Spleen (tissue), 11 donors: ENCODE measurements around the gene NEURL4. TPM values are rescaled to one million over a fixed set of nuclear protein-coding genes. Genes with fewer than 3 reads are reported as not detected.
"Not testable (repeated sequence)": the region's sequence is repeated elsewhere in the genome, so short reads cannot be mapped to it uniquely, and the experiment has no call there.

ENCODE experiments used
- DNase-seq: peaks from one replicate; pipeline ENCODE4 v3.0.0-alpha.2; 2020
- H3K27ac ChIP-seq, 8 donors: fragments of 200-600 bp; sonication (generic) in 7 of 8; 1 replicate in 4 of 8; 2 replicates in 4 of 8; pipeline versions ENCODE4 v1.5.0 to v1.8.0; 2016 to 2021; ENCODE audit warnings: inconsistent platforms in 4 of 8, mild to moderate bottlenecking in 4 of 8, moderate library complexity in 1 of 8
- H3K27me3 ChIP-seq, 7 donors: fragments of 200-600 bp; sonication (generic) in 6 of 7; replicated peaks in 1 of 7; 1 replicate in 4 of 7; 2 replicates in 3 of 7; pipeline versions ENCODE4 v1.5.0 to v1.8.0; 2016 to 2021; ENCODE audit warnings: inconsistent platforms in 3 of 7, mild to moderate bottlenecking in 1 of 7
- H3K36me3 ChIP-seq, 6 donors: fragments of 200-600 bp; sonication (generic) in 5 of 6; 1 replicate in 4 of 6; 2 replicates in 2 of 6; pipeline versions ENCODE4 v1.5.0 to v1.8.0; 2016 to 2021; ENCODE audit warnings: inconsistent platforms in 2 of 6
- H3K4me1 ChIP-seq, 6 donors: fragments of 200-600 bp; sonication (generic) in 5 of 6; 1 replicate in 3 of 6; 2 replicates in 3 of 6; pipeline versions ENCODE4 v1.5.0 to v1.8.0; 2016 to 2021; ENCODE audit warnings: inconsistent platforms in 3 of 6
- H3K4me3 ChIP-seq, 8 donors: fragments of 200-600 bp; sonication (generic) in 7 of 8; 1 replicate in 4 of 8; 2 replicates in 4 of 8; pipeline versions ENCODE4 v1.5.0 to v1.8.0; 2016 to 2021; ENCODE audit warnings: inconsistent platforms in 4 of 8, mild to moderate bottlenecking in 4 of 8, moderate library complexity in 2 of 8
- H3K9me3 ChIP-seq, 8 donors: fragments of 200-600 bp; sonication (generic) in 7 of 8; 1 replicate in 4 of 8; 2 replicates in 4 of 8; pipeline versions ENCODE4 v1.5.0 to v1.8.0; 2016 to 2021; ENCODE audit warnings: inconsistent platforms in 4 of 8
- POLR2A ChIP-seq, 3 donors: fragments of 450-650 bp; IDR thresholded peaks; one replicate each; pipeline ENCODE4 v1.5.1; 2017; ENCODE audit warnings: antibody characterized with exemption in 3 of 3, mild to moderate bottlenecking in 1 of 3
- POLR2AphosphoS5 ChIP-seq, 3 donors: sonication (generic); formaldehyde crosslinking; IDR thresholded peaks; one replicate each; pipeline ENCODE4 v1.5.1; 2017; ENCODE audit warnings: antibody characterized with exemption in 3 of 3
- WGBS, 5 donors: extraction: QIAGEN DNeasy Blood & Tissue Kit in 3 of 5; methylation state at CpG; one replicate each; pipeline versions ENCODE4 v1.1.5 to v1.1.7; 2013 to 2018; 5-methylcytosine and 5-hydroxymethylcytosine counted together
- intact Hi-C: fragments of 100-400 bp; cut with DNase I; formaldehyde crosslinking; loops from one replicate; pipeline ENCODE4 v1.15.0; 2023; ENCODE audit warnings: low total_unique reads
- polyA plus RNA-seq, 3 donors: library from polyadenylated mRNA; stranded (reverse); fragments of 200-250 nt; gene quantifications; one replicate each; pipeline ENCODE4 v1.2.1, GENCODE V29; 2013
- total RNA-seq, 7 donors: library from RNA; depleted of rRNA in 3 of 7; stranded (reverse); fragments of >200 nt in 3 of 7; fragmentation: NEBNext Ultra II Directional in 4 of 7; extraction: Animal tissue kit (Norgen Biotek cat#: 25700) in 4 of 7; gene quantifications; one replicate each; pipeline versions ENCODE4 v1.1.0 to v1.2.1, GENCODE V29; 2016 to 2021
- TF ChIP-seq, protein P1 (sequence below), 11 experiments: fragments of 200-600 bp in 7 of 11; fragments of 450-650 bp in 4 of 11; sonication (generic) in 4 of 11; IDR thresholded peaks in 8 of 11; conservative IDR thresholded peaks in 3 of 11; 1 replicate in 7 of 11; 2 replicates in 4 of 11; pipeline versions ENCODE4 v1.4.0 to v1.8.0; 2016 to 2021; ENCODE audit warnings: antibody characterized with exemption in 11 of 11, inconsistent platforms in 4 of 11, mild to moderate bottlenecking in 1 of 11
- donor health status: healthy with polysubstance abuse.
- donor health status: DM: no; HTN: no; CAD: no; lungs with moderate emphysema.
- donor health status: DM: no; HTN: no; CAD: no.
- donor health status: Bipolar disorder and iron deficiency.
- donor health status: healthy.
- donor health status: DM: no; HTN: no; CAD: no.
- donor health status: DM: yes; HTN: yes; CAD: no.

The NEURL4 gene
- total and polyA plus RNA-seq, 10 donors: 16.5 to 53.9 (median 40.3) TPM

DNA sequence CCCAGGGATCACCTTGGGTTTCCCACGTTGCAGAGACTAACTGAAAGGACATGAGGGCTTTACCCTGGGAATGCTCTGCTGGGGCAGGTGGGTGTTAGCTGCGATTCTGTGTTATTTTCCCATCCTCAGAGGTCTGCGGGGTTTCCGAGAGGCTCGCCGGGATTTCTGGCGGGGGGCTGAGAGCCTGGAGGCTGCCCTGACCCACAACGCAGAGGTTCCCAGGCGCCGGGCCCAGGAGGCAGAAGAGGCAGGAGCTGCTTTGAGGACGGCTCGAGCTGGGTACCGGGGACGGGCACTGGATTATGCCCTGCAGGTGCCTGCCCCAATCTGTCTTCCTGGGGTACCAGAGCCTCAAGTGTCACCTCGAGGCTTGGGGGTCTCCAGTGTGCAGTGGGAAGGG lies 14.1 kb upstream of the NEURL4 start:
- 83 to 89% (median 87%) methylated on average over 15 of the region's 15 CpGs for WGBS, 5 donors
- peaks cover 0 to 100% (median 74%) of the 10 kb centered on the region in 6 donors for H3K36me3 ChIP-seq
- H3K27me3 ChIP-seq: peaks cover 0 to 20% (median 0%) of the 10 kb centered on the region in 7 donors
- no peak overlapping the region for H3K4me3 ChIP-seq
- no peak overlapping the region for H3K27ac ChIP-seq
- H3K4me1 ChIP-seq: peaks cover 0 to 43% (median 15%) of the 10 kb centered on the region in 6 donors
- no peak for DNase-seq
- TF ChIP-seq POLR2AphosphoS5 (IDR thresholded peaks at IDR 0.05): peak in 2 of 3 donors; percentile 9 to 62
- TF ChIP-seq, protein P1, sequence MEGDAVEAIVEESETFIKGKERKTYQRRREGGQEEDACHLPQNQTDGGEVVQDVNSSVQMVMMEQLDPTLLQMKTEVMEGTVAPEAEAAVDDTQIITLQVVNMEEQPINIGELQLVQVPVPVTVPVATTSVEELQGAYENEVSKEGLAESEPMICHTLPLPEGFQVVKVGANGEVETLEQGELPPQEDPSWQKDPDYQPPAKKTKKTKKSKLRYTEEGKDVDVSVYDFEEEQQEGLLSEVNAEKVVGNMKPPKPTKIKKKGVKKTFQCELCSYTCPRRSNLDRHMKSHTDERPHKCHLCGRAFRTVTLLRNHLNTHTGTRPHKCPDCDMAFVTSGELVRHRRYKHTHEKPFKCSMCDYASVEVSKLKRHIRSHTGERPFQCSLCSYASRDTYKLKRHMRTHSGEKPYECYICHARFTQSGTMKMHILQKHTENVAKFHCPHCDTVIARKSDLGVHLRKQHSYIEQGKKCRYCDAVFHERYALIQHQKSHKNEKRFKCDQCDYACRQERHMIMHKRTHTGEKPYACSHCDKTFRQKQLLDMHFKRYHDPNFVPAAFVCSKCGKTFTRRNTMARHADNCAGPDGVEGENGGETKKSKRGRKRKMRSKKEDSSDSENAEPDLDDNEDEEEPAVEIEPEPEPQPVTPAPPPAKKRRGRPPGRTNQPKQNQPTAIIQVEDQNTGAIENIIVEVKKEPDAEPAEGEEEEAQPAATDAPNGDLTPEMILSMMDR (IDR thresholded peaks at IDR 0.05 in 8 of 11, conservative IDR thresholded peaks at IDR 0.05 in 3 of 11): no peak
- intact Hi-C loops: loop anchor here (10.0 kb wide), 2 partner anchors 48 to 232 kb away; partner anchors contain the start of genes CD68 and YBX2
- H3K9me3 ChIP-seq: no peaks in the 10 kb centered on the region

DNA sequence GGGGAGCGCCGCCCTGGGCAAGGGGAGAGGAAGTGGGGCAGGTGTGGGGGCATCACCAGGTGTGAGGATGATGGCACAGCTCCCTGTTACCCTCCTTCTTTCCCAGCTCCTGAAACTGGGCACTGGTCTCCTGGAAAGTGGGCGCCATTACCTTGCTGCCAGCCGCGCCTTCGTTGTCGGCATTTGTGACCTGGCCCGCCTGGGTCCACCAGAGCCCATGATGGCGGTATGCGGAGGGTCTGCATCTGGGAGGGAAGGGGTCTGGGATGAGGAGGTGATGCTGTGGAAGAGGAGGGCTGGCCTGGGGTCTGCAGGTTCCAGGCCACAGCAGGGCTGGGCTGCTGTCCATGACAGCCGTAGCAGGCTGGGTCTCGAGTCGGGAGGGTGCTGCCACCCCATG lies 12.7 kb upstream of the NEURL4 start:
- TF ChIP-seq POLR2AphosphoS5 (IDR thresholded peaks at IDR 0.05): peak in 2 of 3 donors; percentile 33 to 53
- no peak for TF ChIP-seq POLR2A (IDR thresholded peaks at IDR 0.05)
- Histone ChIP-seq H3K27me3 (peaks cover 0 to 20% (median 0%) of the 10 kb centered on the region in 7 donors), H3K9me3 (no peaks in the 10 kb centered on the region), H3K27ac (no peak overlapping the region), H3K4me1 (peaks cover 11 to 51% (median 27%) of the 10 kb centered on the region in 6 donors), H3K4me3 (no peak overlapping the region), H3K36me3 (peaks cover 0 to 91% (median 60%) of the 10 kb centered on the region in 6 donors)
- intact Hi-C loops: loop anchor here (10.0 kb wide), 2 partner anchors 47 to 233 kb away; partner anchors contain the start of genes CD68 and YBX2
- no peak for DNase-seq
- 91 to 100% (median 95%) methylated on average over 10 to 13 of the region's 13 CpGs for WGBS, 5 donors

GRCh38 chr17:7340179-7340578 lies 11.0 kb upstream of the NEURL4 start:
- TF ChIP-seq, protein P1 (IDR thresholded peaks at IDR 0.05 in 8 of 11, conservative IDR thresholded peaks at IDR 0.05 in 3 of 11): no peak
- TF ChIP-seq POLR2A (IDR thresholded peaks at IDR 0.05): no peak
- no peak for TF ChIP-seq POLR2AphosphoS5 (IDR thresholded peaks at IDR 0.05)
- Histone ChIP-seq H3K27me3 (peaks cover 0 to 20% (median 0%) of the 10 kb centered on the region in 7 donors), H3K36me3 (peaks cover 0 to 74% (median 47%) of the 10 kb centered on the region in 6 donors), H3K4me3 (no peak overlapping the region), H3K4me1 (peaks cover 11 to 65% (median 38%) of the 10 kb centered on the region in 6 donors), H3K9me3 (no peaks in the 10 kb centered on the region), H3K27ac (no peak overlapping the region)
- intact Hi-C loops: loop anchor here (10.0 kb wide), 2 partner anchors 45 to 235 kb away; partner anchors contain the start of genes CD68 and YBX2
- 78 to 87% (median 84%) methylated on average over 2 of the region's 2 CpGs for WGBS, 5 donors
- DNase-seq: no peak

DNA sequence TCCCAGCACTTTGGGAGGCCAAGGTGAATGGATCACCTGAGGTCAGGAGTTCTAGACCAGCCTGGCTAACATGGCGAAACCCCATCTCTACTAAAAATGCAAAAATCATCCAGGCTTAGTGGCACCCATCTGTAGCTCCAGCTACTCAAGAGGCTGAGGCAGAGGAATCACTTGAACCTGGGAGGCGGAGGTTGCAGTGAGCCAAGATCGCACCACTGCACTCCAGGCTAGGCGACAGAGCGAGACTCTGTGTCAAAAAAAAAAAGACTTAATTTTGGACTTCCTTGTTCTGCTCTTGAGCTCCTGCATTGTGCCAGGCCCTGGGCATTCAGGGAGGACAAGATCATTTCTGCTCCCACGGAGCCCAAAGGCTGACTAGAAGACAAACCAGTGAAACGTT lies 8.5 kb upstream of the NEURL4 start:
- peak overlapping the region; percentile 68 to 95 (median 90) for H3K27ac ChIP-seq
- intact Hi-C loops, DNase-seq, H3K9me3 ChIP-seq: not testable (repeated sequence)
- H3K4me1 ChIP-seq: peaks cover 11 to 87% (median 41%) of the 10 kb centered on the region in 6 donors
- peaks cover 0 to 49% (median 30%) of the 10 kb centered on the region in 6 donors for H3K36me3 ChIP-seq
- 33 to 49% (median 39%) methylated on average over 7 of the region's 7 CpGs for WGBS, 5 donors
- peak overlapping the region; percentile 49 to 77 (median 63) for H3K4me3 ChIP-seq
- peaks cover 0 to 14% (median 0%) of the 10 kb centered on the region in 7 donors for H3K27me3 ChIP-seq
